ENCODE measurements around the gene THSD7A.

GRCh38 chr7:11743548-11743947 lies 88.5 kb downstream of the THSD7A start:
- TF ChIP-seq RORB (CRISPR knock-in tag; IDR thresholded peaks at IDR 0.05) (no peak), ZNF121 (CRISPR knock-in tag; IDR thresholded peaks at IDR 0.05) (no peak), CTCF (IDR thresholded peaks at IDR 0.05) (no peak)
